Activated CD8-positive, alpha-beta memory T cell treated with anti-CD3 and anti-CD28 coated beads for 24 hours (primary cell): ENCODE results near the gene IFT80.
A peak's percentile ranks its signal among the peaks of the same experiment; 100 is the strongest.

Experiments used
- DNase-seq: peaks from one replicate; pipeline ENCODE4 v3.0.0-alpha.2; 2020

Gene IFT80

DNA sequence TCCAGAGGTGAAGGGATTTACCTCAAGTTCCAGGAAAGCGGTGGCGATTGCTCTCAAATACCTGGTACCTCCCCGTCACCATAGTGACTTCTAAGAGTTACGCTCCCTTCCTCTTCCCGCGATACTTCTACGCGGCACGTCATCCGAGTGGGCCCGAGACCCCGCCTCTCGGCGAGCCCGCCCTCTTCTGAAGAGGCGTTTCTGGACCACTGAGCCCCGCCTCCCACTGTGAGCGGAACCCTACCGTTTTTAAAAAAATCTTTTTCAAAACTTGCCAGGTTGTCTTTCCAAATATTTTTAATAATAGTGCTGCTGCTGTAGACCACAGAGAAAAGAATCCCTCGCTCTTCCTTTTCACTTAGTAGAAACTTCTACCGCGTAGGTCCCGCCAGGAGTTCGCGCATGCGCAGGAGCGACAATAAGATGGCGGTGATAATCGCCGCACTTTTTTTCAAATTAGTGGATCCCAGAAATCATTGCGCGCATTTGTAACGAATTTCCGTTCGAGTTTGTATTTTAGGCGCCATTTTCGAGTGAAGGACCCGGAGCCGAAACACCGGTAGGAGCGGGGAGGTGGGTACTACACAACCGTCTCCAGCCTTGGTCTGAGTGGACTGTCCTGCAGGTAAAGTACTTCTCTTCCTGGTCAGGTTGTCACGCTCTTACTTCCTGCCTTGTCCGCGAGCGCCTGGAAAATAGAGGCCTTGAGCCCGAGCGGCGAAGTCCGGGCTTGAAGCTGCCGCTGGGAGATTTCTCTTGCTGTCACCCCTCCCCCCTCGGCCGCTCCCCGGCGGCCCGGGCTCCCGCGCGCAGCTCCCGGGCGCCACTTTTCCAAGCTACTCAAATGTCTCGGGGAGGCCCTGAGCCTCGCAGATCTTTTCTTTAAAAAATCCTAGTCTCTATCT lies at the start of gene IFT80, which contains the start of gene SMC4:
Gene IFT80, minus strand, starts transcription at position 101 of the 905 bp plus-strand sequence. CDS start 14,625 bp downstream, outside the sequence.
Gene SMC4, plus strand, starts transcription at position 526 of the 905 bp plus-strand sequence. CDS start 1,177 bp downstream, outside the sequence.
- DNase-seq: peak; percentile 97

DNA sequence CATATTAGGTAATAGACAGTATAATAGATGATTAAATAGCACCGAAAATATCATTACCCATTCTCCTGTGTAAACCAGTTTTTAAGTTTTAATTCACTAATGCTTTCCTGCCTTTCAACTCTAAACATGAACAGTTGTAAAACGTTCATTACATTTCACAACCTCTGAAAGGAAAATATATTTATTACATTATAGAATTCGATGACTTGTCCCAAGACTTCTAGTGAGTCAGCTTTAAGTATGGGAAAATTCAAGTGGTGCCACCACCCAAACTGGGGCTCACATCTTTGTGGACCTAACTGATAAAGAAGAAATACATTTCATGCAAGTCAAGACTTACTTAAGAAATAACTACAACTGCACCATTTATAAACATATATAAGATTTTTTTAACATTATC lies 48.5 kb upstream of the IFT80 start:
- DNase-seq: no peak

DNA sequence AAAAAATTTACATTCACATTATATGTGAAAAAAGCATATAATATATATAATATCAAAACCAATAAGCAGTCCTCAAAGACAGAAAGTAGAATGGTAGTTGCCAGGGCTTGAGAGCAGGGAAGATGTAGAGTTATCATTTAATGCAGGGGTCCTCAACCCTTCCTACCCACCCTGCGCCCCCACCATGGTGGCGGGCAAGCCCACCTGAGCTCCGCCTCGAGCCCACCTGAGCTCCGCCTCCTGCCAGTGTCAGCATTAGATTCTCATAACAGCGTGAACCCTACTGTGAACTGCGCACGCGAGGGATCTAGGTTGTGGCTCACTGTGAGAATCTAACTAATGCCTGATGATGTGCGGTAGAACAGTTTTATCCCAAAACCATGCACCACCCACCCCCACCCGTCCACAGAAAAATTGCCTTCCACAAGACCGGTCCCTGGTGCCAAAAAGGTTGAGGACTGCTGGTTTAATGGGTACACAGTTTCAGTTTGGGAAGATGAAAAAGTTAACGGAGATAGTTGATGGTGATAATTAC lies 47.6 kb upstream of the IFT80 start:
- no peak for DNase-seq

DNA sequence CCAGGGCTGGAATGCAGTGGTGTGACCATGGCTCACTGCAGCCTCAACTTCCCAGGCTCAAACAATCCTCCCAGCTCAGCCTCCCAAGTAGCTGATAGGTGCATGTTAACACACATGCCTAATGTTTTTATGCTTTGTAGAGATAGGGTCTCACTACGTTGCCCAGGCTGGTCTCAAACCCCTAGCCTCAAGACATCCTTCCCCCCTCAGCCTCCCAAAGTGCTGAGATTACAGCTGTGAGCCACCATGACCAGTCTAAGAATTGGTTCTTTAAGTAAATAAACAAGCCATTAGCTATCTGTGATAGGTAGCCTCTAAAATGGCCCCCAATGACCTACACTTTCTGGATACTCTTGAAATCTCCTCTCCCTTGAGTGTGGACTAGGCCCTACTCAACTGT lies 46.8 kb upstream of the IFT80 start:
- no peak for DNase-seq

DNA sequence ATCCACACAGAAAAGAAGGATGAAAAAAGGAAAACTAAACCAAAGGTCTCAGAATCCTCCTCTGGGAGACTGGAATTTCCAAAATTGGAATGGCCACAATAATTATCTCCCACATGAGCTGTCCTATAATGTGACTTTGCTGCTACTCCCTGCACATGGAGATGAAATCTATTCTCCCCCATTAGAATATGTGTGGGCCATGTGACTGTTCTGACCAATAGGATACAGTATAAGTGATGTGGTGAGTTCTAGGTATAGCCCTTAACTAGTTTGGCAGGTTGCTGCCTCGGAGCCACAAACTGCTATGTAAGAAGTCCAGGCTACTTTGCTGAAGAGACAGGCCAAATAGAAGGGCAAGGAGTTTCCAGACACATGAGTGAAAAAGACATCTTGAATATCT lies 45.4 kb upstream of the IFT80 start:
- DNase-seq: no peak

DNA sequence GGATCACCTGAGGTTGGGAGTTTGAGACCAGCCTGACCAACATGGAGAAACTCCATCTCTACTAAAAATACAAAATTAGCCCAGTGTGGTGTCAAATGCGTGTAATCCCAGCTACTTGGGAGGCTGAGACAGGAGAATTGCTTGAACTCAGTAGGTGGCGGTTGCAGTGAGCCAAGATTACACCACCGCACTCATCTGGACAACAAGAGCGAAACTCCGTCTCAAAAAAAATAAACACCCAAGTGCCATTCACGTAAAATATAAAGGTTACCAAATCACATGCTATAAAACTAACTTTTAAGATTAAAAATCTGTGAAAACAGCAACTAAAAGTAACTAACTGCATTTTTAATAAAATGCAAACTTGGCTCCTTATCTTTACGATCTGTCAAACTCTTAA lies 41.7 kb upstream of the IFT80 start:
- DNase-seq: no peak

DNA sequence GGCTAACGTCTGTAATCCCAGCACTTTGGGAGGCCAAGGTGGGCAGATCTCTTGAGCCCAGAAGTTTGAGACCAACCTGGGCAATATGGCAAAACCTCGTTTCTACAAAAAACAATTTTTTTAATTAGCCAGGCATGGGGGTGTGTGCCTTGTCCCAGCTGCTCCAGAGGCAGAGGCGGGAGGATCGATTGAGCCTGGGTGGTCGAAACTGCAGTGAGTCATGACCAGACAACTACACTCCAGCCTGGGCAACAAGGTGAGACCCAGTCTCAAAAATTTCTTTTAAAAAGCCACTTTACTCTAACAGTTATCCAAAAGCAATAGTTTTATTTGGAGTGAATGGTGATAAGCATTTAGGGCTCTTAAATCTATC lies 38.0 kb upstream of the IFT80 start:
- no peak for DNase-seq

DNA sequence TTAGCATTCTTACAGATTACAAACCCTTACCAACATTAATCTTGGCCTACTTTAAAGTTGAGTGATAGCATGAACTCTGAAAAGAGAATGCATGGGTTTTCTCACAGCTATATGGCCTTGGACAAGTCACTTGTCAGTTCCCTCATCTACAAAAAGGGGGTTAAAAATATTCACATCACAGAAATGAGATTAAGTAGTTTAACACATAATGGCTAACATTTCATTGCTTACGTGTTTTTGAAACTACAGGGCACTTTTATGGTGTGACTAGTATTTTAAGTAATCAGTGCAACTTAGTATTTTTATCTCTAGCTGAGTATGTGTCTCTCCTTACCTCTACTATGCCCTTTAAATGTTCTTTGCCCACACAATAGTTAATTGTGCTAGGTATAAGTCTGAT lies 36.7 kb upstream of the IFT80 start:
- DNase-seq: no peak

DNA sequence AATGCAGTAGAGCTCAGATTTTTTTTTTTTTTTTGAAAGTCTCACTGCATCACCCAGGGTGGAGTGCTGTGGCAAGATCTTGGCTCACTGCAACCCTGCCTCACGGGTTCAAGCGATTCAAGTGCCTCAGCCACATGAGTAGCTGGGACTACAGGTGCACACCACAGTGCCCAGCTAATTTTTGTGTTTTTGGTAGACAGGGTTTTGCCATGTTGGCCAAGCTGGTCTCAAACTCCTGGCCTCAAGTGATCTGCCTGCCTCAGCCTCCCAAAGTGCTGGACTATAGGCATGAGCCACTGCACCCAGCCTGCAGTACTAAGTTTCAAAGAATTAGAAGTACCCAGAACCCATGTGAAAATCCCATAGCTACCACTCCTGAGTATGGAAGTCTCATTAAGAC lies 36.1 kb upstream of the IFT80 start:
- no peak for DNase-seq

DNA sequence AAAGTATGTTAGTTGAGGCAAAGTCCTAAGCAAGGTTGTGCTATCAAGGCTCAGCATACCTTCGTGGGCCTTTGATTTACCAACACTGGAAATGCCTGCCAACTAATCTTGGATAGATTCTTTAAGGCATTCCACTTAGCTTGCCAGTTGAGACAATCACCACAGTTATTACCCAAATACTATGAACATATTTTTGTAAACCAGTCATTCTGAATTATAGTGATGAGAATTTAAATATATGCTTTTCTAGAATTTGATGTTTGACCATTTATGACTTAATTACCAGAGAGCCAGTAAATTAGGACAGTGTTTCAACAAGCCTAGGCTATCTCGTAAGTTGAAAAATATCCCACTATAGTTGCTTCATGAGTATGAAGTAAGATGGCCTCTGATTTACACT lies 35.0 kb upstream of the IFT80 start:
- no peak for DNase-seq

DNA sequence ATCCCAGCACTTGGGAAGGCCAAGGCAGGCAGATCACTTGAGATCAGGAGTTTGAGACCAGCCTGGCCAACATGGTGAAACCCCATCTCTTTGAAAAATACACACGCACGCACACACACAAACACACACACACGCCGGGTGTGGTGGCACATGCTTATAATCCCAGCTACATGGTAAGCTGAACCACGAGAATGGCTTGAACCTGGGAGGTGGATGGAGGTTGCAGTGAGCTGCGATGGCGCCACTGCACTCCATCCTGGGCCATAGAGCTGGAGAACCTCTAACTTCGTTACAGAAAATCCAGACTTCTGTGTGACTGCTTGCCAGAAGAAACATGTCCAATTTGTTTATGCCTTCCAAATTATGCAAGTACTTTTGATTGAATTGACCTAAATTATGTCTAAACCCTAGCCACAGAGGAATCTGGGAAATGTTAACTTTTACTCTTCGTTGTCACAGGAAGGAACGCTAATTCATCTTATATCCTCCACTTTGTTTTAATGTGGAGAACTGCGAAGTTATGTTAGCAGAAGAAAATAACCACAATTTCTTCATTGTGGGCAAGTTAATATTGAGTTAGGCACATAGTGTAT lies 28.9 kb upstream of the IFT80 start:
- no peak for DNase-seq

DNA sequence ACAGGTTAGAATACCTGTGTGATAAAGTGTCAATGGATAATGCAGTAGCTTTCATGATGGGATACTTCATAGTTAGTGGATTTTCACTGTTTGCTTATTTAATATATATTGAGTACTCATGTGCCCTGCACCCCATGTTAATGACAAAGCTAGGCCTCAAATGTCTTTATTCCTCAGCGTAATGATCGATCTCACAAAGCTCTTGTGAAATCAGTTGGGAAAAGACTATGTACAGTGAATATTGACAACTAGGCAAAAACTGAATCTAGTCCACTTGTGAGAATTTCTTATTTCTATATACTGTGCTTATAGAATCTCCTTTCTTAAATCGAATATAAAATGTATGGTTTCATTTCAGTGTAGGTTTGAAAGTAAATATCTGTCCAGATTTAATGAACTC lies 18.3 kb upstream of the IFT80 start:
- DNase-seq: no peak

DNA sequence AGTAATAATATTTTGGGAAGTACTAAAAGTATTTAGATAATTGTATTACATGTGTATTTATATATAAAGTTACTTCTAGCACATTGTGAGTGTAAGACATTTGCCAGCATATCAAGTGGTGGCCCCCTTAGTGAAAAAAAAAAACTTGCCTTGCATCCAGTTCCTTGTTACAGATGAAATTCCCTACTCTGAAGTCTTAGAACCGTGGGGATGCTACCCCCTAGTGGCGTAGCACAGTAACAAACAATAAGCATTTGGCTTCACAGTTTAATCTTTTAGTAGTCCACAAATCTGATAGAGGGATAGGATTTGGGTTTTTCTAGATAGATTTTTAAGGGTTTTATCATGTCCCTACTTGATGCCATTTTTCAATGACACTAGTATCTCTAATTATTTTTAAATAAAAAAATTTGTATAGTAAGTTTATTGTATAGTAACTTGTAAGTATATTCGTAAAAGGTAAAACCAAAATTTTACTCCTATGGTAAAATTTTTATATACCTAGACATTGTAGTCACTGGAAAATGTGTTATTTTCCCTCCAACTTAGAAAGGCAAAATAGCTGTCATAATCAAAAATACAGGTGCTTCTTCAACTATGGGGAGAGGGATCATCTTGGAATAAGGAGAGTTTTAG lies 14.7 kb upstream of the IFT80 start:
- peak; percentile 76 for DNase-seq

DNA sequence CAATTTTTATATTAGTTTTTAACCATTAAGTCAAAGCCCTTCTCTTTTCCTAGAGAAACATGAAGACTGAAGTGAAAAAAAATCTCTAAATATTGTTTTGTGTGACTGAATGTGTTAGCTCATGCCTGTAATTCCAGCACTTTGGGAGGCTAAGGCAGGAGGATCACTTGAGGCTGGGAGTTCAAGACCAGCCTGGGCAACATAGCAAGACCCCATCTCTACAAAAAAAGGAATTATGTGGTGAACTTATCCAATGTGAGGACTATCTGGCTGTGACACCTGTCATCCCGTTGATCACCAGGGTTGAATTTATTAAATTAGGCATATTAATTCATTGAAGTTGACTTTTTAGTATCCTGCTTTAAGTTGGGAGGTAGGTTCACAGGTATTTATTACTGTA lies 13.5 kb upstream of the IFT80 start:
- no peak for DNase-seq

DNA sequence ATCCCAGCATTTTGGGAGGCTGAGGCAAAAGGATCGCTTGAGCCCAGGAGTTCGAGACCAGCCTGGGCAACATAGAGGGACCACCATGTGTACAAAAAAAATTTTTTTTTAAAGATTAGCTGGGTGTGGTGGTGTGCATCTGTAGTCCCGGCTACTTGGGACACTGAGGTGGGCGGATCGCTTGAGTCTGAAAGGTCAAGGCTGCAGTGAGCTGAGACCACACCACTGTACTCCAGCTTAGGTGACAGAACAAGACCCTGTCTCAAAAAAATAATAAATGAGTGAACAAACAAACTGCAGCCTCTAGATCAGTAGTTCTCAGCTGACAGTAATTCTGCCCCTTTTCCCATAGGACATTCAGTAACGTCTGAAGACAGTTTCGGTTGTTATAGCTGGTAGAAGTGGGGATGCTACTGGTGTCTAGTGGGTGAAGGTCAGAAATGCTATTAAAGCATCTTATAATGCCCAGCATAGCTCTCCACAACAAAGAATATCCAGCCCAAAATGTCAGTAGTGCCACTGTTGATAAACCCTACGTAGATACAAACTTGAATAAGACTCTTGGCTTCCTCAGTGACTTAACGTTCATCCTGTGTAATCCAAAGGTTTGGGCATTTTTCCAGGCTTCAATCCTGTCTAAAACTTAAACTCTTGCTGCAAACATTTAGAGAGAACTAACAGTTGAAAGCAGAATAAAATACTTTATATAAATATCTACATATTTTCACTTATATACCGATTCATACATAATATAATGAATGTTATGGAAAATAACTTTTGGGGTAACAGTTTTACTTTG lies 11.0 kb upstream of the IFT80 start:
- DNase-seq: no peak

DNA sequence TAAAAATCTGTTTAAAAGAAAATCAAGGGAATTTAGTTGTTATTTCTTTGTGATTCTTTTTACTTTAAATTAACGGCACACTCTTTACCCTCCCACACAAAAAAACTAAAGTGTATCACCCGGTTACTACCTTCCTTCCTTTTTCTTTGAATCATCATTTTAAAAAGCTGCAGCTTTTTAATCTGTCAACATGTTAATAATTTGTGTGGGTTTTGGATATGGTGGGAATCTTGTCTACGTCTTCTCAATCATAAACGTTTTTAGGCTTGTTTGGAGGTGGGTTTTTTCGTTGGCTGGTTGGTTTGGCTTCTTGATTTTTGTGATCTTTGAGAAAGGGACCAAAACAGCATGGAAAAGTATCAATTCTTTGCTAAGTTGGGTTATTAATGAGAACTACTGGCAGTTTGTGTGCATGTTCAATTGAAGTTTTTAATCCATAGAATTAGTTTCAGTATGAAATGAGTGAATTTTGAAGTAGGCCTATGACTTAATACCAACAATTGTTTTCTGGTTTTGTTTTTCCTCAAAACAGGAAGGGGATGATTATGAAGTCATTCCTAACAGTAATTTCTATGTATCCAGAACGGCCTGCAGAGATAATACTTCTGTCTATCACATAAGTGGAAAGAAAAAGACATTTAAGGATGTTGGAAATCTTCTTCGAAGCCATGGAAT lies 4.9 kb upstream of the IFT80 start:
- DNase-seq: no peak

DNA sequence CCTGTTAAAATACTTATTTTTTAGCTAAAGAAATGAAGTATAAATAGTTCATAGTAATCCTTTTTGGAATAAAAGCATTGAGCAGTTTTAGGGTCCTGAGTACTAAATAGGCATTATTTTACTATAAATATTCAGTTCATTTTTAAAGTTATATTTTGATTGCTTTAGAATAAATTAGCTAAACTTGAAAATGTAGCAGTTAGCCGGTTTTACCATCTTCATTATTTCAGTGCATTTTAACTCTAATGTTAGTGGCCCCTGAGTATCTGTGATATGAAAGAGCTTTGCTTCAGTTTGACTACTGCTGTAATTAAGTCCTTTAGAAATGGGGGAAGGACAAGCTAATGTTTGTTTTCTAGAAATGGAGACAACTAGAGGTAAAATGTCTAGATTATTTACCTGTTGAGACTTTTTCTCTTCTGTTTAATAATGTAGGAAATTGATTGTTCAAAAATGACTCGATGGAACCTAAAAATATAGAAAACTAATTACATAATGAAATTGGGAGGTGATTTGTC lies 4.1 kb upstream of the IFT80 start:
- DNase-seq: no peak

DNA sequence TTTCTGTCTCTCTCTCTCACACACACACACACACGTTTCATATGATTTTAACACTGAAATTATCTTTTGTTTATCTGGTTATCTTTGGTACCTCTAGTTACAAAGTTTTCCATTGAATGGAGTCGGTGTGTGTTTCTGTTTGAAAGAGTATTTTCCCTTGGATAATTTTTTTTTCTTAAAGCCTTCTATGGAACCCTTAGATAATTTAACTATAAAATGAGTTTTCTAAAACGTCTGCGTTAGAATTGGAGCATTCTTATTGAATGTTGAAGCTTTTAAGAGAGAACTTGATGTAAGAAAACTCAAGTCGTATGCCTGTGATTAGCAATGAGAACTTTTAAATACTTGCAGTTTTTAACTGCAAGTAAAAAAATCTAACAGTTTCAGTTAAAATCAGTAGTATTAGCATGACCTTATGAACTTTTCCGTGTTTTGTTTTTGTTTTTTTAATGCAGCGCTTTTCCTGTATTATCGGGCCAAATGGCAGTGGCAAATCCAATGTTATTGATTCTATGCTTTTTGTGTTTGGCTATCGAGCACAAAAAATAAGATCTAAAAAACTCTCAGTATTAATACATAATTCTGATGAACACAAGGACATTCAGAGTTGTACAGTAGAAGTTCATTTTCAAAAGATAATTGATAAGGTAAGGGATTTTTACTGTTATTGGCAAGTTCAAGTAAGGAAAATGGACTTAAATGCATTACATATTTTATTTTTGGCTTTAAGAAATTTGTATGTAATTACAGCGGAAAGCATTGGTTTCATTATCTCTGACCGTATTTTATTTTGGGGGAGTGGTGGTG lies 3.4 kb upstream of the IFT80 start:
- no peak for DNase-seq

DNA sequence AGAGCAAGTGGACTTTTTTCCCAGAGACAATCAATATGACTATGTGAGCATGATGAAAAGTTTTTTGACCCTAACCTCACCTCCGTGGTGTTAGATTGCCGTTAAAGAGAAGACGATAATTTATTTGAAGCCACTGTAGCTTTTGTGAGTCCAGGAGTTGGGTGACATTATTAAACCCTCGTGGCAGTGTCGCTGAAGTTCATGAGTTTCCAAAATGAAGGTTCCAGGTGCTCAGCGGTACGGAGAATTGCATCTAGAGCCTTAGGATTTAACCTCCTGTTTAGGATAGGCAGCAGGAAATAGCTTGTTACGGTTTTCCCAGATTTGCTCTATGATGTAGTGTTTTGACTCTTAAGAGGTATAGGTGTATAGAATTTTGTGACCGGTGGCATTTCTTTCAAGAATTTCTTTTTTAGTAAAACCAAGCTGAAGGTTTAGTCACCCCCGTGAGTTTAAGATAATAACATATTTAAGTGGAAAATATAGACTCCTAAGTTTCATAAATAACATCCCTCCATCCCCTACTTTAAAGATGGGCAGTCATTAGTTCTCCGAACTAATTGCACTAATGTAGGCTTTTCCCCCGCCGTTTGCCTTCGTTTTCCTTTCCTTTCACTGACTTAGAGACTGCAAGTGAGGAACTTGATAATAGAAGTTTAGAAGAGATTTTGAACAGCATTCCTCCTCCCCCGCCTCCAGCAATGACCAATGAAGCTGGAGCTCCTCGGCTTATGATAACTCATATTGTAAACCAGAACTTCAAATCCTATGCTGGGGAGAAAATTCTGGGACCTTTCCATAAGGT lies 2.5 kb upstream of the IFT80 start:
- no peak for DNase-seq

DNA sequence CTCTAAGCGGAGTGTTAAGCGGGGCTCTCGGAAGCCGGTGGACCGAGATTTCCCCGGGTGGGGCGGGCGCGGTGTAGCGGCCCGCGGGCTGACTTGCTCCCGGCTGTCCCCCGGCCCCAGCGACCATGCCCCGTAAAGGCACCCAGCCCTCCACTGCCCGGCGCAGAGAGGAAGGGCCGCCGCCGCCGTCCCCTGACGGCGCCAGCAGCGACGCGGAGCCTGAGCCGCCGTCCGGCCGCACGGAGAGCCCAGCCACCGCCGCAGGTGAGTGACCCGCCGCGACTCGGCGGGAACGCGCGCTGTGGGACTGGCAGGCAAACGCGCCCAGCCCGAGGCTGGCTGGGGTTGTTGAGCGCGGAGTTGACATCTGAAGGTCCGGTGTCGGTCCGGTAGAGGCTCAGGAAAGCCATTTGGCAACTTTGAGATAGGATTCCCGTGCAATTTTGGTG lies 1.7 kb upstream of the IFT80 start:
- peak; percentile 62 for DNase-seq
